ENCODE data around the gene ASB14.
"Not testable (repeated sequence)": the region's sequence is repeated elsewhere in the genome, so short reads cannot be mapped to it uniquely, and the experiment has no call there.

The ASB14 gene

DNA sequence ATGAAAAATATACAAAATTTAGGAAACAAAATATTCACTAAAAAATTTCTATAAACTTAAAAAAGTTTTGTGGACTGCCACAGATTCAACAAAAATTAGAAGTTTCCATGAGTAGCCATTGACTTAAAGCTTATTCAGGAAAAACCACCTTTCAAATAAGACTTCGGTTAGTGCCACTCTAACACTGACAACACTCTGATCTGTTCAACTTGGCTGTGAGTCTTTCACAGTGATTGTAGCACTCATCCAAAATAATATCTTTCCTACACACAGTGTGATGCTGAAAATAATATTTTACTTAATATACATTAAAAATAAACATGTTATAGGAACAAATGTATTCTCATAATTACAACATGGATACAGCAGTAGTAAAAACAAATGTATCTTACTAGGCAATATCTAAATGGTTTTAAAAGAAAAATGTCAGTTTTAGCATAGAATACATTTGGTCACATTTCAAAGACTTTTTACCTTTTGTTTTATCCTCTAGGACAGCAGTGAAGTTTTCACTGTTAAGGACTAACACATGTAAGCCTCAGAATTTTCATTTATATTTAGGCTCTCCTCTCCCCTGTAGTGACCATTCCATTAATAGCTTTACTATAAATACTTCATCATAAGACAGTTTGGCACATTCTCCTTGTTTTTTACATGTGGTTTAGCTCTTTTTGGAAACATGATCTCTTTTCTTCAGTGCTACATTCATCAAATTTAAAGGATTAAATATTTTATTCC, at the start of gene ASB14:
Gene ASB14, minus strand, starts transcription at position 527 of the 738 bp plus-strand sequence. CDS start 652 bp downstream, outside the sequence.
- DNase-seq: no peak

GRCh38 chr3:57339071-57339642, 46.7 kb upstream of the ASB14 start:
- DNase-seq: not testable (repeated sequence)

GRCh38 chr3:57338272-57339070, 46.0 kb upstream of the ASB14 start:
- not testable (repeated sequence) for DNase-seq

- no peak for DNase-seq
These were observed 42.9 kb upstream of the ASB14 start for GRCh38 chr3:57335283-57335938.

DNA sequence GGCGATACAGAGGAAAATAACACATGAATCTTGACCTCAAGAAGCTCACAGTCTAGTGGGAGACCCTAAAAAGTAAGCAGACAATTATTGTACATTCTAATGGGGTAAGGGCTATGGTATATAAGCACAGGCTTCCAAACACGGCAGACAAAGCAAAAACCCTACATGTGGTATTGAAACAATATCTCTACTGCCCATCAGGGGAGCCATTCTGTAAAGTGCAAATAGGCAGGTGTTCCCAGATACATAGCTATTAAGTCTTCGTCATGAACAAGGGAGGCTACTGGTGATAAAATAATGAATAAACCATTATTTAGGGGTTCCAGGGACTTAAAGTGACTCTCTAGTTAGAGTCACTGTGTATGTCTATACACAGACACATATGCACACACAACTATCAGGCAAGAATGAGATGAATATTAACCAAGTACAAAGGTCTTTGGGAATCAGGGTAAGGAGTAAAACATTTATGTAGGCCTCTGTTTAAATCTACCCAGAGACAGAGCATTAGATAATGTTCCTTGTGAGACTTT, 38.7 kb upstream of the ASB14 start:
- no peak for DNase-seq

DNA sequence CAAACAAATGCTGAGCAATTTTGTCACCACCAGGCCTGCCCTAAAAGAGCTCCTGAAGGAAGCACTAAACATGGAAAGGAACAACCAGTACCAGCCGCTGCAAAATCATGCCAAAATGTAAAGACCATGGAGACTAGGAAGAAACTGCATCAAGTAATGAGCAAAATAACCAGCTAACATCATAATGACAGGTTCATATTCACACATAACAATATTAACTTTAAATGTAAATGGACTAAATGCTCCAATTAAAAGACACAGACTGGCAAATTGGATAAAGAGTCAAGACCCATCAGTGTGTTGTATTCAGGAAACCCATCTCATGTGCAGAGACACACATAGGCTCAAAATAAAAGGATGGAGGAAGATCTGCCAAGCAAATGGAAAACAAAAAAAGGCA, 34.0 kb upstream of the ASB14 start:
- DNase-seq: not testable (repeated sequence)

DNA sequence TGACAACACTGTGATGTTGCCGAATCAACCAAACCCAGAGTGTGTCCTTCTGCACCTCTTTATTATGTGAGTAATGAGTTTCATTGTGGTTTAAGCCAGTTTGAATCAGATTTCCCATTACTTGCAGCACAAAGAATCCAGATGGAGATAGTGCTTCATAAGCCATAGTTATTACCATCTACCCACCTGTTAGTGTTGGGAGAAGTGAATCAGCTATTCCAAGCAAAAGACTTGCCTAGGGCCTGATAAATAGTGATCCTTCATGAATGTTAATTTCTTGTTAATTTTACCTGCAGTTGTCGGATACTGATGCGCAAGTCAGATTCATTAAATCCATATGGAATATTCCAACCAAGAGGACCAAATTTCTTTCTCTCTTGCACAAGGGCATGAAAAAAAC, 21.7 kb upstream of the ASB14 start:
- DNase-seq: no peak

DNA sequence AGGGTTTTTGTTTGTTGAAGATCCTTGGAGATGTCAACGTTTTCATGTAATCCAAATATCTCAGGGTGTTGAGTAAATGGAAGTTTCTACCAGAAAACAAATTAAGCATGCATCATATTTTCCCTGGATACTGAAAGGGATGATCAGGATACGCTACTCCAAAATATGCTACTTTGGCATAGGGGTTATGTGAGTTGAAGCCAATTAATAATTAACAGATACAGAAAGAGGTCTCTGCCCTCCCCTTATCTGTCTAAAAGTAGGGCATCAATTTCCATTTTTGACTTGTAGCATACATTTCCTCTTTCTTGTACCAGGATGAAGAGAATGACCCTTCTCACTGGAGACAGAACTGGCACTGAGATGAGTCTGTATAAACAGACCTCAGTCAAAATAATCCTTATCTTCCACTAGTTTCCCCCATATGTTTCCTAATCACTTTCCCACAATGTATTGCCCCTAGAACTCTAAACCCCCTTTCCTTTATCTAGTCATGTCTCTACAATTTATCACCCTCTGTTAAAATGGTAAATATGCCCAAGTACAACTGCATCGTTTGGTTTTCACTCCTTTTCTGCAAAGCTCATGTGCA, 17.4 kb upstream of the ASB14 start:
- no peak for DNase-seq

- DNase-seq: not testable (repeated sequence)
These were observed 11.0 kb upstream of the ASB14 start for GRCh38 chr3:57303520-57303919.

- DNase-seq: no peak
These were observed 5.6 kb upstream of the ASB14 start for GRCh38 chr3:57298041-57298440.

DNA sequence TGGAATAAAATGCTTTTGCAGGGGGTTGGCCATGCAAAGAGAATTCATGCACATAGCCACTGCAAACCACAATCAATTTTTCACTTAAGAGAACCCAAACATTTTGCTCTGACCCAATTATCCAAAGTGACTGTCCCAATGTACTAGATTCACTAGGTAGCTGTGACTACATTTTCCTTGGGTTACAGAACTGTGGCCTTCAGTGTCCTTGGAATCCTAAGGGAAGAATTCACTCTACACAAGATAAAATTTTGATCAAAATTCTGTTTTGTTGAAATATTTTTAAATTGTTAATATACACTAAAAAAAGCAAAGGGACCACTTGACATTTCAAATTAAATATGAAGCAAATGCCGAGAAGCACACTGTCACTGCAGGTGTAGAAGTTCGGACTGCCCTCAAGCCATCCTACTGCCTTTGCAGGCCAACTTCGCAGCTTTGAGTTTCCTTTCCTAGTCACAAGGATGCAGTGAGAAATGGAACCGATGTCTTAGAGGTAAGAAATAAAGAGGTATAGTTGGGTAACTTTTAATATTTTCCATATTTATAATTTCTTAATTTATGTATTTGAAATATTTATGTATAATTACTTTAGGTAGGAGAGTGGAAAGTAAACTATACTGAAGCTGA, 527 bp upstream of the ASB14 start:
- no peak for DNase-seq

- DNase-seq: no peak
These were observed 4.1 kb downstream of the ASB14 start for GRCh38 chr3:57288403-57288802.

DNA sequence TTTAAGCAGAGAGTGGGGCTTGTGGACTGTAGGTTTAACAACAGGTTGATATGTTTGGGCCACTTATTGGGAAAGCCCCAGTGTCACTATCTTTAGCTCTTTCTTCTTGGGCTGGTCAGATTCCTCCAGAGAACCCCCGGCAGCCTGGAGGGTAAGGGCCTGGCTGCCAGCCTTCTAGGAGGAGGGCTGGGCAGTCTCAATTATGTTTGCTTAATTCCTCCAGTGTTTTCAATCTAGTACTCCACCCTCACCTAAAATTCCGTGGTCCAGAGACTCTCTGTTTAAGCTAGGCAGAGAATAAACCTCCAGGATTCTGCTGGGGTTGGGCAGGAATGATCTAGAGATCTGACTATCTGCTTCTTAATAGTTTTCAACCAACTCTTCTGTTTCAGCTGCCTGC, 5.3 kb downstream of the ASB14 start:
- DNase-seq: no peak

DNA sequence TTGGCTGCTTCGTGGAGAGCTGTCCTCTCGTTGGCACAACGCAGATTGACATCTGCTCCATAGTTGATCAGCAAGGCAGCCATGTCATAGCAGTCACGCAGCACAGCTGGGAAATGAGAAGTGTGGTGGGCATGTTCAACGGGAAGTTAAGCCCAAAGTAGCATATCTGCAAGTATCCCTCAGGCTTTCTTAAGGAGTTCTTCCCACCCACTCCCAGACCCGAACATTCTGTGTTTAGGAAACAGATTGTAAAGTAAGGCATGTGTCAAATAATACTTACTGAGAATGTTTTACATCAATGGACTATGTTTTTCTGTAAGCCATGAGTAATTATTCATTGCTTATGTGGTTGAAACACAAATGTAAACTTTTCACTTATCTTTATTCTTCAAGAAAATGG, 9.2 kb downstream of the ASB14 start:
- DNase-seq: no peak

GRCh38 chr3:57281715-57282114, 10.8 kb downstream of the ASB14 start:
- DNase-seq: no peak

DNA sequence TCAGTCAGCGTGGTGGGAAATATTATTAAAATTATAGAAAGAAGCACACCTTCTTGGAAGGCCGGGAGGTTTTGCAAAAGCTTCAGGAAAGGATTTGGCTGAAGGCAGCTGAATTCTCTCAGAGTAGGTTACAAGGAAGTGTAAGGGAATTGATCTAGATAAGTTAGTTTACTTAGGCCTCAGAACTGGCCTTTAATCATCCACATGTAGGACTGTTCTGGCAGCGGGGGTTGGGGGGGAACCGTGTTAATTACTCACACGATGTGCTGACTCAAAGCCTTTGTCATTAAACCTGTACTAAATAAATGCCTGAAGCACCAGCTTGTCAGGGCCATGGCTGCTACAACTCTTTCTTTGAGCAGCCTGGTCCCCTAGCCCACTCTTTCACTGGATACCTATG, 12.8 kb downstream of the ASB14 start:
- no peak for DNase-seq

DNA sequence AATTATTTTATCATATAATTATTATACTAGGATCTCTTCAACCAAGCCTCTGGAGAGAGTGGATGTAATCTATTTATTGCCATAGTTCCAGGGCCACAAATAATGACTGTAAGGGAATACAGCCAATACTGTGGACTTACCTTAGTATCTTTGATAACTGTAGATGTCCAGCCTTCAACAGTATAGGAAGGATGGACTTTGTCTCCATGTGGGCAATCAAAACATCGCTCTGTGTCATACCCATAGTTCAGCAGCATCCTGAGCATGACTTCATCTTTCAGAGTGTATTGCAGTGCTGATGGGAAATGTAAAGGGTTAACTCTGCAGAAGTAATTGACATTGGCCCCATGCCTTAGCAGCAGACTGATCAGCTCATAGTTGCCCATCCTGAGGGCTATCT, 14.2 kb downstream of the ASB14 start:
- DNase-seq: no peak

DNA sequence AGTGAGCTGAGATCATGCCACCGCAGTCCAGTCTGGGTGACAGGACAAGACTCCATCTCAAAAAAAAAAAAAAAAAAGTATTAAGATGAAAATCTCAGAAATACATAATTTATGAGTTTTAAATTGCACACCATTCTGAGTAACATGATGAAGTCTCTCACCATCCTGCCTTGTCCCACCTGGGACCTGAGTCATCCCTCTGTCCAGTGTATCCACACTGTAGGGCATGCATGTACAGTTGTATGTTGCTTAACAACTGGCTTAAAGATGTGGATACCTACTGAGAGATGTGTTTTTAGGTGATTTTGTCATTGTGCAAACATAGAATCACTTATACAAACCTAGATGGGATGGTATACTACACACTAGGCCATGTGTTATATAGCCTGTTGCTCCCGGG, 17.1 kb downstream of the ASB14 start:
- DNase-seq: no peak

DNA sequence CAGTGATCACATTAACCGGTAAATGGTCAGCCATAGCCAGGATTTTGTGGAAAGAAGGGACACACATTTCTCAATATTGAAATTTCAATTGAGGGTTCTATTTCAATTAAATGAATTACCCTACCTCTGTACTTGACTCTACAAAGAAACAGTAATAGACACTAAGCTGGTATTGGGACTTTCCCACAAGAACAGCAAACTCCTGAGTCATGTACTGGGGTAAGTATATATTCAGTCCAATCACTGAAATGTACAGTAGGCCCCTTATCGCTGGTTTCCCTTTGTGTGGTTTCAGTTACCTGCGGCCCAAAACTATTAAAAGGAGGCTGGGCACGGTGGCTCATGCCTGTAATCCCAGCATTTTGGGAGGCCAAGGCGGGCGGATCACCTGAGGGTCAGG, 17.6 kb downstream of the ASB14 start:
- no peak for DNase-seq

GRCh38 chr3:57268416-57268815, 24.1 kb downstream of the ASB14 start:
- DNase-seq: no peak

- DNase-seq: no peak
These were observed 30.6 kb downstream of the ASB14 start for GRCh38 chr3:57261929-57262328.

- DNase-seq: no peak
These were observed 31.4 kb downstream of the ASB14 start for GRCh38 chr3:57261119-57261518.

All from DMS 273 treated with DMSO at 0.1 percent for 48 hours (cell line).